CD4-positive, alpha-beta T cell (primary cell): ENCODE measurements around the gene DOHH. TPM values are rescaled to one million over a fixed set of nuclear protein-coding genes. Genes with fewer than 3 reads are reported as not detected.
"Not testable (repeated sequence)": the region's sequence is repeated elsewhere in the genome, so short reads cannot be mapped to it uniquely, and the experiment has no call there.

Experiments used
- ATAC-seq: fragments of 200-7000 bp; cut with Tn5 transposase; one replicate; pipeline ENCODE4 v1.10.0; 2022; ENCODE audit warnings: mild to moderate bottlenecking; ENCODE audit not compliant: poor library complexity
- CTCF ChIA-PET: fragments of 350-600 bp; sonication (Branson Sonifier 250); formaldehyde crosslinking; loops from one replicate; lab custom pipeline; 2021; ENCODE audit warnings: antibody characterized with exemption, inconsistent platforms; lab: Charles Lee
- POLR2A ChIA-PET: fragments of 350-600 bp; sonication (Branson Sonifier 250); formaldehyde crosslinking; loops from one replicate; lab custom pipeline; 2021; ENCODE audit warnings: antibody characterized with exemption, inconsistent platforms; lab: Charles Lee
- DNase-seq, 14 experiments: peaks; one replicate each; pipeline ENCODE4 v3.0.0-alpha.2; 2013 to 2020; ENCODE audit warnings: mixed read lengths in 2 of 14
- H3K27ac ChIP-seq, 2 donors: one replicate each; pipeline versions ENCODE4 v1.5.1 to v1.7.0; 2013; ENCODE audit warnings: low read length in 2 of 2, low read depth in 1 of 2, mild to moderate bottlenecking in 1 of 2
- H3K27me3 ChIP-seq, 2 experiments: 1 replicate in 1 of 2; 2 replicates in 1 of 2; pipeline versions ENCODE4 v1.6.1 to v1.7.0; 2013; ENCODE audit warnings: low read length in 2 of 2, control low read depth in 1 of 2, mild to moderate bottlenecking in 1 of 2, moderate library complexity in 1 of 2; ENCODE audit not compliant: insufficient read depth in 2 of 2, control insufficient read depth in 1 of 2
- H3K36me3 ChIP-seq: one replicate; pipeline ENCODE4 v1.6.1; 2013; ENCODE audit warnings: low read length, control low read depth; ENCODE audit not compliant: insufficient read depth
- H3K4me1 ChIP-seq: one replicate; pipeline ENCODE4 v1.6.1; 2013; ENCODE audit warnings: low read length, control low read depth; ENCODE audit not compliant: insufficient read depth
- H3K4me3 ChIP-seq: one replicate; pipeline ENCODE4 v1.5.1; 2013; ENCODE audit warnings: mild to moderate bottlenecking, low read length, moderate library complexity
- H3K9me3 ChIP-seq, 2 experiments: 1 replicate in 1 of 2; 2 replicates in 1 of 2; pipeline versions ENCODE4 v1.6.1 to v1.7.0; 2013; ENCODE audit warnings: low read length in 2 of 2, mild to moderate bottlenecking in 2 of 2, control low read depth in 1 of 2, moderate library complexity in 1 of 2; ENCODE audit not compliant: control insufficient read depth in 1 of 2, insufficient read depth in 1 of 2
- H3K27ac Mint-ChIP-seq: one replicate; pipeline ENCODE4 v1.8.0; 2020; ENCODE audit warnings: mixed read lengths
- H3K27me3 Mint-ChIP-seq: one replicate; pipeline ENCODE4 v1.8.0; 2021; ENCODE audit warnings: mixed read lengths
- H3K36me3 Mint-ChIP-seq: one replicate; pipeline ENCODE4 v1.8.0; 2021; ENCODE audit warnings: low read depth, mixed read lengths
- H3K4me1 Mint-ChIP-seq: one replicate; pipeline ENCODE4 v1.8.0; 2021; ENCODE audit warnings: low read depth, mixed read lengths
- H3K4me3 Mint-ChIP-seq: one replicate; pipeline ENCODE4 v1.8.0; 2020; ENCODE audit warnings: mild to moderate bottlenecking, mixed read lengths
- H3K9me3 Mint-ChIP-seq: one replicate; pipeline ENCODE4 v1.8.0; 2020; ENCODE audit warnings: mixed read lengths
- intact Hi-C, 2 experiments: fragments of 100-400 bp; cut with DNase I in 1 of 2; cut with micrococcal nuclease in 1 of 2; formaldehyde crosslinking; loops; one replicate each; pipeline versions ENCODE4 v1.15.1 to v1.9.0; 2023 to 2025; cut with DNase I, micrococcal nuclease
- total RNA-seq, 174 experiments: library from RNA in 2 of 174; stranded (reverse) in 2 of 174; gene quantifications; one replicate each; pipeline ENCODE4 v1.2.3 and lab custom pipeline; 2021 to 2026
- TF ChIP-seq, protein P1 (sequence below): fragments of 200-600 bp; IDR thresholded peaks from one replicate; pipeline ENCODE4 v1.8.0; 2022; ENCODE audit warnings: antibody characterized with exemption, mild to moderate bottlenecking

DOHH gene
- total RNA-seq, 2 experiments from 2014 or later = 3.9 to 4.7 TPM

DNA sequence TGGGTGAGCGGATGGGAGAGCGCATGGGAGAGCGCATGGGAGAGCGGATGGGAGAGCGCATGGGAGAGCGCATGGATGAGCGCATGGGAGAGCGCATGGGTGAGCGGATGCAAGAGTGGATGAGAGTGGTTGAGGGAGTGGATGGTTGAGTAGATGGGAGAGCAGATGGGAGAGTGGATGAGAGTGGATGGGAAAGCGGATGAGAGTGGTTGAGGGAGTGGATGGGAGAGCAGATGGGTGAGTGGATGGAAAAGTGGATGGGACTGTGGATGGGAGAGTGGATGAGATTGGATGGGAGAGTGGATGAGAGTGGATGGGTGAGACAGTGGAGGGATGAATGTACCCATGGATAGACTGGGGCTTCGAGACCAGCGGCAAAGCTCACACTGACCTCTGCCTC, 29.9 kb upstream of the DOHH start:
- DNase-seq = no peak
- no peaks in the 10 kb centered on the region for H3K4me1 Mint-ChIP-seq
- no peaks in the 10 kb centered on the region for H3K4me1 ChIP-seq
- no peak overlapping the region for H3K27ac ChIP-seq
- H3K9me3 ChIP-seq = no peaks in the 10 kb centered on the region
- H3K27me3 Mint-ChIP-seq = no peaks in the 10 kb centered on the region
- H3K27ac Mint-ChIP-seq = no peak overlapping the region
- intact Hi-C loops = no loop called here
- peaks cover 32% of the 10 kb centered on the region for H3K36me3 Mint-ChIP-seq
- no peak overlapping the region for H3K4me3 ChIP-seq
- H3K36me3 ChIP-seq = peaks cover 78% of the 10 kb centered on the region
- no peaks in the 10 kb centered on the region for H3K9me3 Mint-ChIP-seq
- POLR2A ChIA-PET = no interaction called here
- no peaks in the 10 kb centered on the region for H3K27me3 ChIP-seq
- no peak overlapping the region for H3K4me3 Mint-ChIP-seq
- CTCF ChIA-PET = no interaction called here
- ATAC-seq = no peak
- TF ChIP-seq, protein P1, sequence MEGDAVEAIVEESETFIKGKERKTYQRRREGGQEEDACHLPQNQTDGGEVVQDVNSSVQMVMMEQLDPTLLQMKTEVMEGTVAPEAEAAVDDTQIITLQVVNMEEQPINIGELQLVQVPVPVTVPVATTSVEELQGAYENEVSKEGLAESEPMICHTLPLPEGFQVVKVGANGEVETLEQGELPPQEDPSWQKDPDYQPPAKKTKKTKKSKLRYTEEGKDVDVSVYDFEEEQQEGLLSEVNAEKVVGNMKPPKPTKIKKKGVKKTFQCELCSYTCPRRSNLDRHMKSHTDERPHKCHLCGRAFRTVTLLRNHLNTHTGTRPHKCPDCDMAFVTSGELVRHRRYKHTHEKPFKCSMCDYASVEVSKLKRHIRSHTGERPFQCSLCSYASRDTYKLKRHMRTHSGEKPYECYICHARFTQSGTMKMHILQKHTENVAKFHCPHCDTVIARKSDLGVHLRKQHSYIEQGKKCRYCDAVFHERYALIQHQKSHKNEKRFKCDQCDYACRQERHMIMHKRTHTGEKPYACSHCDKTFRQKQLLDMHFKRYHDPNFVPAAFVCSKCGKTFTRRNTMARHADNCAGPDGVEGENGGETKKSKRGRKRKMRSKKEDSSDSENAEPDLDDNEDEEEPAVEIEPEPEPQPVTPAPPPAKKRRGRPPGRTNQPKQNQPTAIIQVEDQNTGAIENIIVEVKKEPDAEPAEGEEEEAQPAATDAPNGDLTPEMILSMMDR = no peak

DNA sequence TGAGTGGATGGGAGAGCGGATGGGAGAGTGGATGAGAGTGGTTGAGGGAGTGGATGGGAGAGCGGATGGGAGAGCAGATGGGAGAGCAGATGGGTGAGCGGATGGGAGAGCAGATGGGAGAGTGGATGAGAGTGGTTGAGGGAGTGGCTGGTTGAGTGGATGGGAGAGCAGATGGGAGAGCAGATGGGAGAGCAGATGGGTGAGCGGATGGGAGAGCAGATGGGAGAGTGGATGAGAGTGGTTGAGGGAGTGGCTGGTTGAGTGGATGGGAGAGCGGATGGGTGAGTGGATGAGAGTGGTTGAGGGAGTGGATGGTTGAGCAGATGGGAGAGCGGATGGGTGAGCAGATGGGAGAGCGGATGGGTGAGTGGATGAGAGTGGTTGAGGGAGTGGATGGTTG, 28.8 kb upstream of the DOHH start:
- H3K4me3 Mint-ChIP-seq, H3K27me3 ChIP-seq, H3K4me3 ChIP-seq, POLR2A ChIA-PET, ATAC-seq, intact Hi-C loops, CTCF ChIA-PET, H3K4me1 ChIP-seq, H3K4me1 Mint-ChIP-seq, DNase-seq, H3K9me3 ChIP-seq, H3K27ac ChIP-seq, H3K9me3 Mint-ChIP-seq, H3K27ac Mint-ChIP-seq, H3K27me3 Mint-ChIP-seq: not testable (repeated sequence)
- peaks cover 76% of the 10 kb centered on the region for H3K36me3 ChIP-seq
- H3K36me3 Mint-ChIP-seq = peaks cover 28% of the 10 kb centered on the region

DNA sequence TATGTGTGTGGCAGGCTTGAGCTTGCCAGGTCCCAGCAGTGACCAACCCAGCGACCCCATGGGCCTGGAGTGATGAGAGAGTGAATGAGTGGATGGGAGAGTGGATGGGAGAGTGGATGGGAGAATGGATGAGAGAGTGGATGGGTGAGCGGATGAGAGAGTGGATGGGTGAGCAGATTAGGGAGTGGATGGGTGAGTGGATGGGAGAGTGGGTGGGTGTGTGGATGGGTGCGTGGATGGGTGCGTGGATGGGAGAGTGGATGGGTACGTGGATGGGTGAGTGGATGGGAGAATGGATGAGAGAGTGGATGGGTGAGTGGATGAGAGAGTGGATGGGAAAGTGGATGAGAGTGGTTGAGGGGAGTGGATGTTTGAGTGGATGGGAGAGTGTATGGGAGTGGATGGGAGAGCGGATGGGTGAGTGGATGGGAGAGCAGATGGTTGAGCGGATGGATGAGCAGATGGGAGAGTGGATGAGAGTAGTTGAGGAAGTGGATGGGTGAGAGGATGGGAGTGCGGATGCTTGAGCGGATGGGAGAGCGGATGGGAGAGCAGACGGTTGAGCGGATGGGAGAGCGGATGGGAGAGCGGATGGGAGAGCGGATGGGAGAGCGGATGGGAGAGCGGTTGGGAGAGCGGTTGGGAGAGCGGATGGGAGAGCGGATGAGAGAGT, 28.2 kb upstream of the DOHH start:
- Histone ChIP-seq H3K9me3 (no peaks in the 10 kb centered on the region), H3K36me3 (peaks cover 78% of the 10 kb centered on the region), H3K27ac (no peak overlapping the region), H3K27me3 (no peaks in the 10 kb centered on the region), H3K4me1 (no peaks in the 10 kb centered on the region), H3K4me3 (no peak overlapping the region)
- Mint-ChIP-seq H3K27me3 (no peaks in the 10 kb centered on the region), H3K4me1 (no peaks in the 10 kb centered on the region), H3K36me3 (peaks cover 30% of the 10 kb centered on the region), H3K27ac (no peak overlapping the region), H3K9me3 (no peaks in the 10 kb centered on the region), H3K4me3 (no peak overlapping the region)
- DNase-seq (no peak), ATAC-seq (no peak)
- POLR2A ChIA-PET = no interaction called here
- CTCF ChIA-PET = no interaction called here
- TF ChIP-seq, protein P1 = no peak
- intact Hi-C loops = no loop called here

DNA sequence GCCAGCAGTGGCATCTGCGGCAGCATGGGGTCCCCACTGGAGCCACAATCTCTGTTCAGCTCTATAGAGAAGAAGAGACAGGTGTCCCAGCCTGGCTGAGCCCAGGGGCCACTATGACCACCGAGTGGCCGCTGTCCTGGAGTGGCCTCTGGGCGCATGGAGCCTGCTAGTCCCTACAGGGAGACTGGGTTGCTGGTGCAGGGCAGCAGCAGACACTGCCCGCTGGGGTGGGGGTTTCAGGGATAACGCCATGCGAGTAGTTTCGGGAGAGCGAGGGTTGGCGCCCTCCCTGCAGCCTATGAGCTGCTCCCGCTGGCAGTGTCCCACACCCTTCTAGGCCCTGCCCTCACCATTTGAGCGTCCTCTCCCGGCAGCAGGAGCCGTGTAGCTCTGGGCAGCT, 27.6 kb upstream of the DOHH start:
- no peak overlapping the region for H3K27ac Mint-ChIP-seq
- ChIA-PET POLR2A (no interaction called here), CTCF (no interaction called here)
- Histone ChIP-seq H3K27ac (no peak overlapping the region), H3K9me3 (no peaks in the 10 kb centered on the region), H3K4me1 (no peaks in the 10 kb centered on the region), H3K27me3 (no peaks in the 10 kb centered on the region), H3K36me3 (peaks cover 78% of the 10 kb centered on the region), H3K4me3 (no peak overlapping the region)
- no peaks in the 10 kb centered on the region for H3K9me3 Mint-ChIP-seq
- H3K4me1 Mint-ChIP-seq = no peaks in the 10 kb centered on the region
- intact Hi-C loops = no loop called here
- H3K27me3 Mint-ChIP-seq = no peaks in the 10 kb centered on the region
- TF ChIP-seq, protein P1 = no peak
- no peak overlapping the region for H3K4me3 Mint-ChIP-seq
- ATAC-seq (no peak), DNase-seq (no peak)
- H3K36me3 Mint-ChIP-seq = peaks cover 28% of the 10 kb centered on the region
